ENCODE data around the gene ADAMTS20.

GRCh38 chr12:43352001-43352400 lies 200.0 kb downstream of the ADAMTS20 start:
- TF ChIP-seq POLR2A (IDR thresholded peaks at IDR 0.05; ENCODE audit: low read depth, low read length) (no peak), POLR2AphosphoS5 (IDR thresholded peaks at IDR 0.05; ENCODE audit: low read depth, low read length) (no peak)

Data from GM12892 (cell line).